ENCODE results near the gene GGTLC1. TPM values are rescaled to one million over a fixed set of nuclear protein-coding genes. Genes with fewer than 3 reads are reported as not detected.
A peak's percentile ranks its signal among the peaks of the same experiment; 100 is the strongest.
"Not testable (repeated sequence)": the region's sequence is repeated elsewhere in the genome, so short reads cannot be mapped to it uniquely, and the experiment has no call there.

Gene GGTLC1
- total RNA-seq, 8 experiments from 2014 or later, result not detected

DNA sequence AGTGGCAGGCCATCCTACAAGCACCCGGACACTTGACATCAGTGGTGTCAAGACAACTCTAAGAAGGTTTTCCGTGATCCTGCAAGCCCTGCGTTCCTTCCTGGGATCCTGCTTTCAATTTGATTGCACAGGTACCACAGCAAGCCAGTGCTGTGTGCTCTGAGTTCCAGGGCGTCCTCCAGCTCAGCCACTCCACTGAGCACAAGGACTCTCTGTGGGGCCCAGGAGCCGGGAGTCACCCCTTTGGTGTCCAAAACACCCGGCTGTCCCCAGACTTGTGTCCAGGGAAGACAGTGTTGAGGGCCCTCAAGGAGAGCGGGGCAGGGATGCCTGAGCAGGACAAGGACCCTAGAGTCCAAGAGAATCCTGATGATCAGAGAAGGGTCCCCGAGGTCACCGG, 387 bp upstream of the GGTLC1 start:
- H3K4me3 ChIP-seq; ATAC-seq (replicated peaks in 6 of 8); H3K27ac ChIP-seq; H3K4me1 ChIP-seq (replicated peaks in 1 of 2); in situ Hi-C loops (cut with MboI; ENCODE audit: low pct_unique_long_range_greater_than_20kb in 2 of 9, low sequenced_read_pairs in 9 of 9, unreplicated experiment in 9 of 9): not testable (repeated sequence)
- no CpG with 5 or more reads among the region's 9 CpGs for WGBS, 10 experiments

DNA sequence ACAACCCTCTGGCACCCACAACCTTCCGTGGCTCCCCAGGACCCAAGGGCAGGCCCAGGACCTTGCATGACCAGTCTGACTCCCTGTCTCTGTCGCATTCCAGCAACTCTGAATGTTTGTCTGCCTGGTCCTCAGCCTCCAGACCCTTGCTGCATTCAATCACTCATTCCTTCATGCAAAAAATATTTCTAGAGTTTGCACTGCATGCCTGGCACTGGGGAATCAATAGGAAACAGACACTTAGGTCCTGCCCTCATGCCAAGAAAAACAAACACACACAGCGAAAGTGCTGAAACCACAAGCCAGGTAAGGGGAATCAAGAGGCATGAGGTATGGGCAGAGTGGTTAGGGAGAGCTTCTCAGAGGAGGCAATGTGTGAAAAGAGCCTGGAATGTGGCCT, 1.9 kb downstream of the GGTLC1 start:
- H3K27ac ChIP-seq; in situ Hi-C loops (cut with MboI; ENCODE audit: low pct_unique_long_range_greater_than_20kb in 2 of 9, low sequenced_read_pairs in 9 of 9, unreplicated experiment in 9 of 9); H3K4me3 ChIP-seq; H3K4me1 ChIP-seq (replicated peaks in 1 of 2); ATAC-seq (replicated peaks in 6 of 8): not testable (repeated sequence)
- WGBS, 10 experiments, result no CpG with 5 or more reads among the region's 3 CpGs

DNA sequence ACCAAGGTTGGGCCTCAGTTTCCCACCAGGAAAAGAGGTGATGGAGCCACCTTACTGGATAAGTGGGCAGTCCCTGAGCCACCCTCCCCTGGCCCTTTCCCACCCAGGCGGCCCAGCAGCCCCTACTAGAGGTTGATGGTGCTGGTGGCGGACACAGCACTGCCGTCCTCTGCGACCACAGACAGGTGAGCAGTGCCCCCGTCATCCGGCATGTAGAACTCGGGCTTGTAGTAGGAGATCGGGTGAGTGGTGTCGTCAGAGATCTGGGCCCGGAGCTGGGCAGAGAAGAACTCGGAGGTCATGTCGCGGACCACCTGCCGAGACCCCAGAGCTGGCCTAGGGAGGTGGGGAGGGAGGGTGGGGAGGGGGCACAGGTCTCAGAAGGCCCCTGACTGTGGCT, 2.3 kb downstream of the GGTLC1 start:
- no CpG with 5 or more reads among the region's 14 CpGs for WGBS, 10 experiments
- H3K4me3 ChIP-seq; H3K27ac ChIP-seq; in situ Hi-C loops (cut with MboI; ENCODE audit: low pct_unique_long_range_greater_than_20kb in 2 of 9, low sequenced_read_pairs in 9 of 9, unreplicated experiment in 9 of 9); ATAC-seq (replicated peaks in 6 of 8): not testable (repeated sequence)
- peaks cover 0 to 11% of the 10 kb centered on the region in 2 donors for H3K4me1 ChIP-seq (replicated peaks in 1 of 2)

DNA sequence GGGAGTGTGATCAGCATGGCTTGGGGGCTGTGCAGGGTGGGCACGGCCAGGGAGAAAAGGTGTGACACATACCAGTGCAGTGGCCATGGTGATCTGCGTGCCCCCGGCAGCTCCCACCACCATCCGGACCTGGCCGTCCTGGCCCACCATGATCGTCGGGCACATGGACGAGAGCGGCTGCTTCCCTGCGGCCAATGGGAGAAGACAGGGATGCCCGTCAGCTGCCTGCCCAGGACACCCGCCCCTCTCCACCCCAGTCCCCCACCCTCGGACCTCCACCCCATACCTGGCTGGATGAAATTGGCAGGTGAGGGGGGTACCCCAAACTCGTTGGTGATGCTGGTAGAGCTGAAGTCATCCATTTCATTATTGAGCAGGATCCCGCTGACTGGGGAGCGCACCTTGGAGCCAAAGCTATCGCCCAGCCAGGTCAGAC, 2.8 kb downstream of the GGTLC1 start:
- H3K4me3 ChIP-seq; H3K27ac ChIP-seq; ATAC-seq (replicated peaks in 6 of 8); in situ Hi-C loops (cut with MboI; ENCODE audit: low pct_unique_long_range_greater_than_20kb in 2 of 9, low sequenced_read_pairs in 9 of 9, unreplicated experiment in 9 of 9): not testable (repeated sequence)
- peaks cover 0 to 16% of the 10 kb centered on the region in 2 donors for H3K4me1 ChIP-seq (replicated peaks in 1 of 2)
- WGBS, 10 experiments, result 100% methylated on average over 3 of the region's 17 CpGs; no CpG with 5 or more reads in 9 of the 10 experiments

DNA sequence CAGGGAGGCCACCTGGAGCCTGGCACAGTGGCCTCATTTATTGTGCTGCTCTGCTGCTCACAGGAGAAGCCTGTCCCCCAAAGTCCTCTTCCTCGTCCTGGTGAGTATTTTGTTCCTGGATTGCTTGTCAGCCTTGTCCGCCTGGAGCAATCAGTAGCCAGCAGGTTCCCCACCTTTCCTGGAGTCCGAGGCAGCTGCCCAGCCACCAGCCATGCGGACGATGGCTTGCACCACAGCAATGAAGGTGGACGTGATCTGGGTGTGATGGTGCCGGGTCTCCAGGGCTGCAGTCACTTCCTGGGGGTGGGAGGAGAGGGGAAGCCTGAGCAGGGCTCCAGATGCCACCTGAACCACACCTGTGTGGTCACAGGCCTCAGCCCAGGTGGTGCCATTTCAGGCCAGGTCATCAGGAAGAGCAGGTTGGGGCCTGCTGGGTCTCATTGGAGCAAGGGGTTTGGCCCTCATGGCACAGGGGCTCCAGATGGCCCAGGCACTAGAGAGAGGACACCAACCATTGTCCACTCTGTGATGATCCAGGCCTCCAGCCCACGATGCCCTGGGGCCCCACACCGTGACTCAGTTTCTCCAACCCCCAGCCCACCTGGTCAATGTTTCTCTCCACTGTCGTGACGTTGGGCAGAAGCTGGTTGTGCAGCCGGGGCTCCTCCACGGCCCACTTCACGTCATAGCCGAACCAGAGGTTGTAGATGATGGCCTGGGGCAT, 3.4 kb downstream of the GGTLC1 start:
- in situ Hi-C loops (cut with MboI; ENCODE audit: low pct_unique_long_range_greater_than_20kb in 2 of 9, low sequenced_read_pairs in 9 of 9, unreplicated experiment in 9 of 9); H3K4me3 ChIP-seq; H3K27ac ChIP-seq; ATAC-seq (replicated peaks in 6 of 8): not testable (repeated sequence)
- peaks cover 0 to 20% of the 10 kb centered on the region in 2 donors for H3K4me1 ChIP-seq (replicated peaks in 1 of 2)
- WGBS, 10 experiments, result 20 to 80% methylated on average over 1 of the region's 15 CpGs; no CpG with 5 or more reads in 8 of the 10 experiments

DNA sequence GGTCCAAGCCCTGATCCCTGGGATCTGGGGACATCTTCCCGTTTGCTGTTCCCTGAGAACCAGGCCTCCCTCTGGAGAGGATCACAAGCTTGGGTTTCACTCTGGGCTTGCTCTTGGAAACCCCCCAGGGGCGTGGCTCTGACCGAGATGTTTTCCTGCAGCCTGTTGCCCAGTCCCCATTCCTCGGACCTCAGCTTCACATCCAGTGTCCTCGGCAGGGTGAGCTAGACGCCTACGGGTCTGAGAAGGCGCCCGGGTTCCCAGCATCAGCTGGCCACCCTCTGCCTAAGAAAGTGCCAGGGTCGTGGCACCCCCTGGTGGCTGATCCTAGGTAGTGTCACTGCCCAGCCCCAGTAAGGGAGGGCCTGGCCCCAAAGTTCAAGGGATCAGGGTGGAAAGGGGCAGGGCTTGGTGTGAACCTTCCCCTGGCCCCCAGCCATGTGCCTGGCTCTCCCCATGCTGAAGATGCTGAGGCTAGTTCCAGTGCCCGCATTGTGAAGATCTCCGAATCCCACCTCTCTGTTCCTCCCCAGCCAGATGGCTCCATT, 4.0 kb downstream of the GGTLC1 start:
- in situ Hi-C loops (cut with MboI; ENCODE audit: low pct_unique_long_range_greater_than_20kb in 2 of 9, low sequenced_read_pairs in 9 of 9, unreplicated experiment in 9 of 9); H3K4me3 ChIP-seq; H3K27ac ChIP-seq; ATAC-seq (replicated peaks in 6 of 8): not testable (repeated sequence)
- peaks cover 0 to 20% of the 10 kb centered on the region in 2 donors for H3K4me1 ChIP-seq (replicated peaks in 1 of 2)
- WGBS, 10 experiments, result no CpG with 5 or more reads among the region's 12 CpGs

DNA sequence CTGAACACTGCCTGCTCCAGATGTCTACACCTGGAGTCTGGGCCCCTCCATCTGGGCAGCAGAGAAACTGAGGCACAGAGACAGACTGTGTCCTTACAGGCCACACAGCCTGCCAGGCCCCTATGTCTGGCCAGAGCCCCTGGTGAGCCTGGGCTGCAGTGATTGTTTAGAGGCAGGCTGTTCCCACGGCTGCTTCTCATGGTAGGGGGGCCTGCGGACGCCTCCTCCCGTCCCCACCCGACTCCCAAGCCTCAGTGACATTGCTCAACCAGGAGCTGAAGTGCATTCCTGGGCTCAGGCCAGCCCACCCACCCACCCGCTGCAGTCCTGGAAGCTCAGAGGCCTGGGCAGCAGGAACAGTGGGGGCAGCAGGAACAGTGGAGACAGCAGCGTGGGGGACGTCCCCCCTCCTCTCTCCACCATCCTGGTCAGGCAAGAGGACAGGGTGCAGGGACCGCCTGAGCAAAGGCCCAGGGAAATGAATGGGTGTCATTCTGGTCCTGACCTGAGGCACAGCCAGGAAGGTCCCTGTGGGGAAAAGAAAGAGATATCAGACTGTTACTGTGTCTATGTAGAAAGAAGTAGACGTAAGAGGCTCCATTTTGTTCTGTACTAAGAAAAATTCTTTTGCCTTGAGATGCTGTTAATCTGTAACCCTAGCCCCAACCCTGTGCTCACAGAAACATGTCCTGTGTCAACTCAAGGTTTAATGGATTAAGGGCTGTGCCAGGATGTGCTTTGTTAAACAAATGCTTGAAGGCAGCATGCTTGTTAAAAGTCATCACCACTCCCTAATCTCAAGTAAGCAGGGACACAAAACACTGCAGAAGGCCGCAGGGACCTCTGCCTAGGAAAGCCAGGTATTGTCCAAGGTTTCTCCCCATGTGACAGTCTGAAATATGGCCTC, 6.2 kb downstream of the GGTLC1 start:
- ATAC-seq (replicated peaks in 6 of 8); H3K4me3 ChIP-seq; in situ Hi-C loops (cut with MboI; ENCODE audit: low pct_unique_long_range_greater_than_20kb in 2 of 9, low sequenced_read_pairs in 9 of 9, unreplicated experiment in 9 of 9): not testable (repeated sequence)
- WGBS, 10 experiments, result no CpG with 5 or more reads among the region's 11 CpGs
- peak overlapping the region in 1 of 2 donors; percentile 72 for H3K27ac ChIP-seq
- H3K4me1 ChIP-seq (replicated peaks in 1 of 2), result peaks cover 0 to 24% of the 10 kb centered on the region in 2 donors

DNA sequence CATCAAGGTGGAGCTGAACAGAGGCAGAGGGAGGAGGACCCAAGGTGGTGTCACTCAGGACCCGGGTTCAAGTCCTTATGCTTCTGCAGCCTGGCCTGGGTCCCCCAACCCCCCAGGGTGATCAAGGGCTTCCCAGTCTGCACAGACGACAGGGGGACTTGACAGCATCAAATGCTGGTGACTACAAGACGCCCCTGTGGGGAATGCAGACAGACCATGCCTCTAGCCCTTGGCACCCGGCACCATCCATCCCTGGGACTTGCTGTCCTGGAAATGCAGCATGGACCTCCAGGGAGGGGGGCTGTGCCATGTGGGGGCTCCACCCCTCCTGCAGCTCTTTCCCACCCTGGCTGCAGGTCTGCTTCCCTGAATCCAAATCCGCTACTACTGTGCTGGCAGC, 7.1 kb downstream of the GGTLC1 start:
- in situ Hi-C loops (cut with MboI; ENCODE audit: low pct_unique_long_range_greater_than_20kb in 2 of 9, low sequenced_read_pairs in 9 of 9, unreplicated experiment in 9 of 9); ATAC-seq (replicated peaks in 6 of 8); H3K27ac ChIP-seq; H3K4me3 ChIP-seq: not testable (repeated sequence)
- WGBS, 10 experiments, result no CpG with 5 or more reads among the region's 5 CpGs
- H3K4me1 ChIP-seq (replicated peaks in 1 of 2), result peaks cover 0 to 24% of the 10 kb centered on the region in 2 donors

DNA sequence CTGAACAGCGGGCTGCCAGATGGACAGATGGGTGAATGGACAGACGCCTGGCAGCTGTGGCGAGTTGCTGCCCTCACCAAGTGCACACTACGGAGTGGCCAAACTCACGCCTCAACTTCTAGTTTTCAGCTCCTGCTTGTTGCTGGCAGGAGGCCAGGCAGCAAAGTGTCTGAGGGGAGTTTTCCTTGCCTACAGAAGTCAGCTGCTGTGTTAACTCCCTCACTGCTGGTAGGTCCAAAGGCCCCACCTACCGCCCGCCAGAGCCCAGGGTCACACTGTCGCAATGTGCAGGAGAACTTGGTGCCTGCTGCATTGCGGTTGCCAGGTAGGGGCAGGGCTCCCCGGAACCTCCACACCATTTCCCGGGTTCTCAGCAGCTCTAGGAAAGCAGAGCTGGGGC, 7.6 kb downstream of the GGTLC1 start:
- H3K4me3 ChIP-seq; in situ Hi-C loops (cut with MboI; ENCODE audit: low pct_unique_long_range_greater_than_20kb in 2 of 9, low sequenced_read_pairs in 9 of 9, unreplicated experiment in 9 of 9); ATAC-seq (replicated peaks in 6 of 8); H3K27ac ChIP-seq: not testable (repeated sequence)
- peaks cover 0 to 24% of the 10 kb centered on the region in 2 donors for H3K4me1 ChIP-seq (replicated peaks in 1 of 2)
- 70% methylated on average over 2 of the region's 11 CpGs; no CpG with 5 or more reads in 9 of the 10 experiments for WGBS, 10 experiments

DNA sequence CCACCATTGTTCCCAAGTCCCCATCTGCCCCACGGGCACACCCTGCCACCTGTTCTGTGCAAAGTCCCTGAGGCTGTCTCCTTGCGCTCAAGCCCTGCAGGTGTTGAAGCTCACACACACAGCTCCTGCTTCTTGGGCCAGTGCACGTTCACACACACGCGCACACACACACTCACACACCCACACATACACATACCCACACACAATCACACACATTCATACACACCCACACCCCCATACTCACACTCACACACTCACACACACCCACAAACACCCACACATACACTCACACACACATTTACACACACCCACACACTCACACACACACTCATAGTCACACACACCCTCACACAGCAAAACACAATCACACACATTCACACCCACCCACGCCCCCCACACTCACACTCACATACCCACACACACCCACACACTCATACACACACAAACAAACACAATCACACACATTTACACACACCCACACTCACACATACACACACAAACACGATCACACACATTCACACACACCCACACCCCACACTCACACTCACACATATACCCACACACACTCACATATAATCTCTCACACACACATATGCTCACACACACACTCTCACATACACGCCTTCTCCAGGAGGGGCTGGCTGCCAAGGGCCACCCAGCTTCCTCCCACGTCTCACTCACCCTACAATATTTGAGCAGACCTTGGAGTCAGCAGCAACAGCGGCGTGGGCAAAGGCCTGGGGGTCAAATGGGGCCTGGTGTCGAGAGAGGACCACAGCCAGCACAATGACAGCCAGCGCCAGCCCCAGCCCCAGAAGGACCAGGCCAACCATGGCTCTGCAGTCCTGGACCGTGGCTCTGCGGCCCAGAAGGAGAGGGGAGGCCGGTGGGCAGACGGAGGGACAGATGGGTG, 8.4 kb downstream of the GGTLC1 start:
- WGBS, 10 experiments, result 8 to 100% (median 93%) methylated on average over 2 to 3 of the region's 17 CpGs; no CpG with 5 or more reads in 5 of the 10 experiments
- H3K27ac ChIP-seq; H3K4me3 ChIP-seq; ATAC-seq (replicated peaks in 6 of 8); in situ Hi-C loops (cut with MboI; ENCODE audit: low pct_unique_long_range_greater_than_20kb in 2 of 9, low sequenced_read_pairs in 9 of 9, unreplicated experiment in 9 of 9): not testable (repeated sequence)
- peaks cover 0 to 24% of the 10 kb centered on the region in 2 donors for H3K4me1 ChIP-seq (replicated peaks in 1 of 2)

DNA sequence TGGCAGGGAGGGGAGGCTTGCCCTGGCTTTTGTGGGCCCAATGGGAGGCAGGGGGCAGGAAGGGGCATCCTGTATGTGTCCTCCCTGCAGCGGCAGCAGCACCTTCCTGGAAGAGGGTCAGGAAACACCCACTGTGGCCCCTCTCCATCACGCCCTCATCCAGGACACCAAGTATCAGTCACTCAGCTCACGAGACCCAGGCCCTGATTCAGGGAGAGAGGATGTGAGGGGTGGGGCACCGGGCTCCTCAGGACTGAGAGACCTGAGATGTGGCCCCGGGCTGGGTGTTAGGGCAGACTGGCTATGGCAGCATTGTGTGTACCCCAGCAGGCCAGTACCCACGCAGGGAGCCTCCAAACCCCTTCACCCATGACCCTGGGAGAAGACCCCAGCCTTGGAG, 9.2 kb downstream of the GGTLC1 start:
- H3K27ac ChIP-seq; ATAC-seq (replicated peaks in 6 of 8); in situ Hi-C loops (cut with MboI; ENCODE audit: low pct_unique_long_range_greater_than_20kb in 2 of 9, low sequenced_read_pairs in 9 of 9, unreplicated experiment in 9 of 9); H3K4me3 ChIP-seq: not testable (repeated sequence)
- no CpG with 5 or more reads among the region's 6 CpGs for WGBS, 10 experiments
- peaks cover 0 to 24% of the 10 kb centered on the region in 2 donors for H3K4me1 ChIP-seq (replicated peaks in 1 of 2)

DNA sequence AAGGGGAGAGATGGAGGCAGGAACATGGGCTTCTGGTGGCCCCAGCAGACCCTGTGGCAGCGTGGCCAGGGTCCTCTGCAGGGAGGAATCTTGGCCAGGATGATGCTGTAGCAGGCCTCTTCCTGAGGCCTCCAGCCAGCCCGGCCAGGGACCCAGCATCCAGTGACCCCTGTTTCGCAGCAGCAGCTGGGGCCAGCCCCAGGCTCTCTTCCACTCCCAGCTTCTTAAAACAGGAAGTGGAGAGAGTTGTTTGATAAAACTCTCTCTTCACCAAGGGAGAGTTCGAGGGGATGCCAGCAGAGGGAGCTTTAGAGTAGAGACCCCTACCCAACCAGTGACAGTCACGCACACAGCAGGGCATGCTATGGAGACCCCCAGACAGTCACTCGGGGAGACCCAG, 10.1 kb downstream of the GGTLC1 start:
- ATAC-seq (replicated peaks in 6 of 8); H3K27ac ChIP-seq; H3K4me3 ChIP-seq; in situ Hi-C loops (cut with MboI; ENCODE audit: low pct_unique_long_range_greater_than_20kb in 2 of 9, low sequenced_read_pairs in 9 of 9, unreplicated experiment in 9 of 9): not testable (repeated sequence)
- peaks cover 0 to 24% of the 10 kb centered on the region in 2 donors for H3K4me1 ChIP-seq (replicated peaks in 1 of 2)
- WGBS, 10 experiments, result 0 to 100% methylated on average over 1 of the region's 6 CpGs; no CpG with 5 or more reads in 8 of the 10 experiments

All from motor neuron (in vitro differentiated cells).